T47D (cell line): Measurements from ENCODE around the gene HAT1.
"Not testable (repeated sequence)": the region's sequence is repeated elsewhere in the genome, so short reads cannot be mapped to it uniquely, and the experiment has no call there.

Experiments
- DNase-seq, 2 experiments: peaks; one replicate each; pipeline versions ENCODE4 v3.0.0 to v3.0.0-alpha.2; 2011 to 2012; ENCODE audit warnings: low read depth in 1 of 2, low spot score in 1 of 2
- JUND ChIP-seq: IDR thresholded peaks from 2 replicates; pipeline ENCODE4 v1.6.1; 2012; ENCODE audit warnings: low read depth
- in situ Hi-C: cut with HindIII; loops from 2 replicates; pipeline ENCODE4 v1.10.0; 2016; ENCODE audit warnings: low sequenced_read_pairs, low pct_unique_long_range_greater_than_20kb

Gene HAT1

GRCh38 chr2:171966235-171966634 is 44.0 kb downstream of the HAT1 start:
- DNase-seq, result no peak
- TF ChIP-seq JUND, result no peak
- in situ Hi-C loops, result no loop called here

GRCh38 chr2:171966688-171967087 is 44.4 kb downstream of the HAT1 start:
- in situ Hi-C loops, result no loop called here
- no peak for DNase-seq
- TF ChIP-seq JUND, result no peak

GRCh38 chr2:171968509-171968908 is 46.2 kb downstream of the HAT1 start:
- in situ Hi-C loops, result no loop called here
- TF ChIP-seq JUND, result no peak
- DNase-seq, result no peak

- DNase-seq, result no peak
- no peak for TF ChIP-seq JUND
- in situ Hi-C loops, result no loop called here
Observed at GRCh38 chr2:171972329-171972982, 50.2 kb downstream of the HAT1 start.

- in situ Hi-C loops, result no loop called here
- no peak for DNase-seq
- no peak for TF ChIP-seq JUND
Observed at GRCh38 chr2:171979103-171979502, 56.8 kb downstream of the HAT1 start.

GRCh38 chr2:171983924-171984323 is 61.7 kb downstream of the HAT1 start:
- DNase-seq, in situ Hi-C loops: not testable (repeated sequence)

GRCh38 chr2:171985076-171985475 is 62.8 kb downstream of the HAT1 start:
- in situ Hi-C loops, result no loop called here
- DNase-seq, result peak in 1 of 2 experiments; percentile 41
- 0 out of 2 replicates have a peak, but pooled peaks have one; percentile 32 for TF ChIP-seq JUND

GRCh38 chr2:171986778-171987177 is 64.5 kb downstream of the HAT1 start:
- DNase-seq, result no peak
- no peak for TF ChIP-seq JUND
- in situ Hi-C loops, result no loop called here

GRCh38 chr2:171991027-171991426 is 68.8 kb downstream of the HAT1 start:
- in situ Hi-C loops, result no loop called here
- TF ChIP-seq JUND, result no peak
- no peak for DNase-seq

GRCh38 chr2:171995586-171995985 is 73.3 kb downstream of the HAT1 start:
- no peak for TF ChIP-seq JUND
- no peak for DNase-seq
- in situ Hi-C loops, result no loop called here

GRCh38 chr2:171996021-171996420 is 73.8 kb downstream of the HAT1 start:
- in situ Hi-C loops, result no loop called here

GRCh38 chr2:171997031-171997430 is 74.8 kb downstream of the HAT1 start:
- DNase-seq, in situ Hi-C loops: not testable (repeated sequence)

More at GRCh38 chr2:171996021-171996420, 73.8 kb downstream of the HAT1 start:
- TF ChIP-seq JUND, result no peak
- no peak for DNase-seq

GRCh38 chr2:171999161-171999560 is 76.9 kb downstream of the HAT1 start:
- TF ChIP-seq JUND, result no peak
- no peak for DNase-seq
- in situ Hi-C loops, result no loop called here

- peak; percentile 84 to 86 for DNase-seq
- in situ Hi-C loops, result no loop called here
- TF ChIP-seq JUND, result no peak
Observed at GRCh38 chr2:171999604-172000469, 77.6 kb downstream of the HAT1 start, which contains the start of gene METAP1D. METAP1D (plus strand) TSS chr2:171999953; CDS start chr2:171999970, 17 bp downstream.
